HepG2 (cell line): Measurements from ENCODE around the gene PIGX. TPM values are rescaled to one million over a fixed set of nuclear protein-coding genes. Genes with fewer than 3 reads are reported as not detected.

ENCODE experiments used
- ELF1 ChIP-seq: sonication (generic); formaldehyde crosslinking; IDR thresholded peaks from 2 replicates; pipeline ENCODE4 v1.4.0; 2020; ENCODE audit warnings: missing genetic modification reagents
- FOXO1 ChIP-seq: sonication (generic); formaldehyde crosslinking; IDR thresholded peaks from 2 replicates; pipeline ENCODE4 v1.4.0; 2020; ENCODE audit warnings: missing genetic modification reagents
- HOXA5 ChIP-seq: sonication (generic); formaldehyde crosslinking; IDR thresholded peaks from 2 replicates; pipeline ENCODE4 v1.4.0; 2020; ENCODE audit warnings: missing genetic modification reagents
- MAFG ChIP-seq: sonication (generic); formaldehyde crosslinking; IDR thresholded peaks from 2 replicates; pipeline ENCODE4 v1.5.1; 2020; ENCODE audit warnings: mild to moderate bottlenecking, missing genetic modification reagents
- NKX3-1 ChIP-seq: sonication (generic); formaldehyde crosslinking; IDR thresholded peaks from 2 replicates; pipeline ENCODE4 v1.5.0; 2020; ENCODE audit warnings: missing genetic modification reagents
- NR2F1 ChIP-seq, 2 experiments: fragments of 450-650 bp in 1 of 2; formaldehyde crosslinking in 1 of 2; IDR thresholded peaks; 2 replicates each; pipeline versions ENCODE4 v1.5.0 to v1.6.1; 2016 to 2020; ENCODE audit warnings: mild to moderate bottlenecking in 1 of 2, missing compliant biosample characterization in 1 of 2, missing genetic modification reagents in 1 of 2, moderate library complexity in 1 of 2
- PHF20 ChIP-seq: sonication (generic); formaldehyde crosslinking; IDR thresholded peaks from 2 replicates; pipeline ENCODE4 v1.5.0; 2020; ENCODE audit warnings: mild to moderate bottlenecking, missing genetic modification reagents
- RAD21 ChIP-seq: fragments of 450-650 bp; formaldehyde crosslinking; IDR thresholded peaks from 2 replicates; pipeline ENCODE4 v1.5.0; 2020; ENCODE audit warnings: mild to moderate bottlenecking
- SP1 ChIP-seq, 2 experiments: fragments of 450-650 bp in 1 of 2; sonication (generic) in 1 of 2; formaldehyde crosslinking in 1 of 2; IDR thresholded peaks; 2 replicates each; pipeline versions ENCODE4 v1.4.0 to v1.6.1; 2016 to 2020; ENCODE audit warnings: missing genetic modification reagents in 1 of 2
- ZBTB1 ChIP-seq: sonication (generic); formaldehyde crosslinking; IDR thresholded peaks from 2 replicates; pipeline ENCODE4 v1.4.0; 2020; ENCODE audit warnings: missing genetic modification reagents, borderline replicate concordance
- ZNF431 ChIP-seq: sonication (generic); formaldehyde crosslinking; IDR thresholded peaks from 2 replicates; pipeline ENCODE4 v1.9.0; 2022; ENCODE audit warnings: missing genetic modification reagents, low read depth, mild to moderate bottlenecking, borderline replicate concordance
- ZNF451 ChIP-seq: sonication (generic); formaldehyde crosslinking; IDR thresholded peaks from 2 replicates; pipeline ENCODE4 v1.5.0; 2020; ENCODE audit warnings: mild to moderate bottlenecking, missing genetic modification reagents
- ZNF570 ChIP-seq: sonication (generic); formaldehyde crosslinking; IDR thresholded peaks from 2 replicates; pipeline ENCODE4 v1.4.0; 2020; ENCODE audit warnings: mild to moderate bottlenecking, missing genetic modification reagents, borderline replicate concordance
- ZNF7 ChIP-seq: IDR thresholded peaks from 2 replicates; pipeline ENCODE4 v1.6.1; 2016; ENCODE audit warnings: missing biosample characterization, missing genetic modification reagents
- ZNF841 ChIP-seq: sonication (generic); formaldehyde crosslinking; IDR thresholded peaks from 2 replicates; pipeline ENCODE4 v1.8.1; 2023; ENCODE audit warnings: missing genetic modification reagents, borderline replicate concordance
- polyA plus RNA-seq, 8 experiments: library from polyadenylated mRNA; depleted of rRNA in 3 of 8; stranded (reverse) in 7 of 8; unstranded in 1 of 8; fragments of >200 nt; fragmentation: Illumina TruSeq in 4 of 8; extraction: Trizol in 4 of 8; gene quantifications; 2 replicates each; pipeline versions ENCODE4 v1.2.1 to v1.2.3, GENCODE V29; 2011 to 2016; ENCODE audit warnings: low read depth in 4 of 8, missing spikeins in 1 of 8, mixed read lengths in 1 of 8; ENCODE audit not compliant: insufficient read depth in 1 of 8
- total RNA-seq, 5 experiments: library from RNA; depleted of rRNA; stranded (reverse); fragments of >200 nt; fragmentation: Illumina TruSeq; extraction: Trizol; gene quantifications; 2 replicates each; pipeline ENCODE4 v1.2.3, GENCODE V29; 2016; ENCODE audit warnings: low read depth in 1 of 5
- TF ChIP-seq, protein P1 (sequence below): sonication (generic); formaldehyde crosslinking; IDR thresholded peaks from 2 replicates; pipeline ENCODE4 v1.4.0; 2020; ENCODE audit warnings: missing genetic modification reagents
- TF ChIP-seq, protein P2 (sequence below): sonication (generic); formaldehyde crosslinking; IDR thresholded peaks from 2 replicates; pipeline ENCODE4 v1.9.0; 2021; ENCODE audit warnings: missing genetic modification reagents, borderline replicate concordance
- TF ChIP-seq, protein P3 (sequence below): sonication (generic); formaldehyde crosslinking; IDR thresholded peaks from 2 replicates; pipeline ENCODE4 v1.4.0; 2020; ENCODE audit warnings: missing genetic modification reagents

The PIGX gene
- total and polyA plus RNA-seq, 2 of the 13 experiments (the other 11 are each of a cell fraction or from before 2014, with no cell fraction given), result 13.2 to 21.3 TPM

DNA sequence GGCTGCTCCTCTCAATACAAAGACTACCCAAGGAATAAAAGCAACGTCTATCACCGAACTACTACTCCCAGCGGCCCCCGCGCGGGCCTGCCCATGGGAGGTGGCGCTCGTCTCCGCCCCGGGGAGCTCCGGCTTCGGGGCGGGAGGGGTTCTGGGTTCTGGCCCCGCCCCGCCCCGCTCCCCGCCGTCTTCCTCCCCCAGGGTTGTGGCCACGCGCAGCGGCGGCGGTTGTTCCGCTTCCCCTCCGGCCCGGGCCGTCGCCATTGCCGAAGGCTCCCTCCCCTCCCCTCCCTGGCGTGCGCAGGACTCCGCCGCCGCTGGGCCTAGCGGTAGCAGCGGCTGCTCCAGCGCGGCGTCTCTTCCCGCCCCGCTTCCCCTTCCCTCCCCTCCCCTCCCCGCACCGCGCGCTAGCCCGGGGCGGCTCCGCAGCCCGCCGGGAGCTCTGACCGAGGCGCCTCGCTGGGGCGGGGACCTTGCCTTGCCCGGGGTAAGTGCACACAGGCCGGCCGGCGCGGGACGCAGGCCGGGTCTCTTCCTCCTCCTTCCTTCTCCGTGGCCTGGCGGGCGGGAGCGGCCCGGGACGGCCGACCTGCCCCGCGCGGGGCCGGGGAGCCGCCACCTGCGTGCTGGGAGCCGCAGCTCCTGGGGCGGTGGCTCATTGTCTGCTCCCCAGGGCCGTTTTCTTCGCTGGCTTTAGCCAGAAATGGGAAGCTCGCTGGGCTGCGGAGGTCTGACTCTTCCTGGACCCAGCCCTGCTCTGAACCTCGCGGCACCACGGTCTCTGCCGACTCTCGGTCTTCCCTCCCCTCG, 27.7 kb downstream of the PIGX start, which contains the start of gene PAK2 (continued):
- TF ChIP-seq, protein P1, sequence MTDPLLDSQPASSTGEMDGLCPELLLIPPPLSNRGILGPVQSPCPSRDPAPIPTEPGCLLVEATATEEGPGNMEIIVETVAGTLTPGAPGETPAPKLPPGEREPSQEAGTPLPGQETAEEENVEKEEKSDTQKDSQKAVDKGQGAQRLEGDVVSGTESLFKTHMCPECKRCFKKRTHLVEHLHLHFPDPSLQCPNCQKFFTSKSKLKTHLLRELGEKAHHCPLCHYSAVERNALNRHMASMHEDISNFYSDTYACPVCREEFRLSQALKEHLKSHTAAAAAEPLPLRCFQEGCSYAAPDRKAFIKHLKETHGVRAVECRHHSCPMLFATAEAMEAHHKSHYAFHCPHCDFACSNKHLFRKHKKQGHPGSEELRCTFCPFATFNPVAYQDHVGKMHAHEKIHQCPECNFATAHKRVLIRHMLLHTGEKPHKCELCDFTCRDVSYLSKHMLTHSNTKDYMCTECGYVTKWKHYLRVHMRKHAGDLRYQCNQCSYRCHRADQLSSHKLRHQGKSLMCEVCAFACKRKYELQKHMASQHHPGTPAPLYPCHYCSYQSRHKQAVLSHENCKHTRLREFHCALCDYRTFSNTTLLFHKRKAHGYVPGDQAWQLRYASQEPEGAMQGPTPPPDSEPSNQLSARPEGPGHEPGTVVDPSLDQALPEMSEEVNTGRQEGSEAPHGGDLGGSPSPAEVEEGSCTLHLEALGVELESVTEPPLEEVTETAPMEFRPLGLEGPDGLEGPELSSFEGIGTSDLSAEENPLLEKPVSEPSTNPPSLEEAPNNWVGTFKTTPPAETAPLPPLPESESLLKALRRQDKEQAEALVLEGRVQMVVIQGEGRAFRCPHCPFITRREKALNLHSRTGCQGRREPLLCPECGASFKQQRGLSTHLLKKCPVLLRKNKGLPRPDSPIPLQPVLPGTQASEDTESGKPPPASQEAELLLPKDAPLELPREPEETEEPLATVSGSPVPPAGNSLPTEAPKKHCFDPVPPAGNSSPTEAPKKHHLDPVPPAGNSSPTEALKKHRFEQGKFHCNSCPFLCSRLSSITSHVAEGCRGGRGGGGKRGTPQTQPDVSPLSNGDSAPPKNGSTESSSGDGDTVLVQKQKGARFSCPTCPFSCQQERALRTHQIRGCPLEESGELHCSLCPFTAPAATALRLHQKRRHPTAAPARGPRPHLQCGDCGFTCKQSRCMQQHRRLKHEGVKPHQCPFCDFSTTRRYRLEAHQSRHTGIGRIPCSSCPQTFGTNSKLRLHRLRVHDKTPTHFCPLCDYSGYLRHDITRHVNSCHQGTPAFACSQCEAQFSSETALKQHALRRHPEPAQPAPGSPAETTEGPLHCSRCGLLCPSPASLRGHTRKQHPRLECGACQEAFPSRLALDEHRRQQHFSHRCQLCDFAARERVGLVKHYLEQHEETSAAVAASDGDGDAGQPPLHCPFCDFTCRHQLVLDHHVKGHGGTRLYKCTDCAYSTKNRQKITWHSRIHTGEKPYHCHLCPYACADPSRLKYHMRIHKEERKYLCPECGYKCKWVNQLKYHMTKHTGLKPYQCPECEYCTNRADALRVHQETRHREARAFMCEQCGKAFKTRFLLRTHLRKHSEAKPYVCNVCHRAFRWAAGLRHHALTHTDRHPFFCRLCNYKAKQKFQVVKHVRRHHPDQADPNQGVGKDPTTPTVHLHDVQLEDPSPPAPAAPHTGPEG, result no peak
- TF ChIP-seq ZNF570 (CRISPR knock-in tag) (no peak), ZNF7 (no peak), ZNF431 (no peak), FOXO1 (CRISPR knock-in tag) (peak; percentile 42; the same call in 1 of the 2 replicates), HOXA5 (CRISPR knock-in tag) (peak; percentile 84), ELF1 (CRISPR knock-in tag) (no peak; the same call in 1 of the 2 replicates), SP1 (IDR thresholded peaks at IDR 0.05) (no peak), SP1 (CRISPR knock-in tag; IDR thresholded peaks at IDR 0.05) (peak; percentile 83), NKX3-1 (no peak), ZBTB1 (CRISPR knock-in tag) (no peak), PHF20 (no peak), MAFG (CRISPR knock-in tag) (no peak), RAD21 (CRISPR knock-in tag) (no peak), ZNF841 (CRISPR knock-in tag) (no peak), NR2F1 (CRISPR knock-in tag; IDR thresholded peaks at IDR 0.05) (no peak), ZNF451 (CRISPR knock-in tag) (peak; percentile 47; the same call in 1 of the 2 replicates)
- TF ChIP-seq, protein P2, sequence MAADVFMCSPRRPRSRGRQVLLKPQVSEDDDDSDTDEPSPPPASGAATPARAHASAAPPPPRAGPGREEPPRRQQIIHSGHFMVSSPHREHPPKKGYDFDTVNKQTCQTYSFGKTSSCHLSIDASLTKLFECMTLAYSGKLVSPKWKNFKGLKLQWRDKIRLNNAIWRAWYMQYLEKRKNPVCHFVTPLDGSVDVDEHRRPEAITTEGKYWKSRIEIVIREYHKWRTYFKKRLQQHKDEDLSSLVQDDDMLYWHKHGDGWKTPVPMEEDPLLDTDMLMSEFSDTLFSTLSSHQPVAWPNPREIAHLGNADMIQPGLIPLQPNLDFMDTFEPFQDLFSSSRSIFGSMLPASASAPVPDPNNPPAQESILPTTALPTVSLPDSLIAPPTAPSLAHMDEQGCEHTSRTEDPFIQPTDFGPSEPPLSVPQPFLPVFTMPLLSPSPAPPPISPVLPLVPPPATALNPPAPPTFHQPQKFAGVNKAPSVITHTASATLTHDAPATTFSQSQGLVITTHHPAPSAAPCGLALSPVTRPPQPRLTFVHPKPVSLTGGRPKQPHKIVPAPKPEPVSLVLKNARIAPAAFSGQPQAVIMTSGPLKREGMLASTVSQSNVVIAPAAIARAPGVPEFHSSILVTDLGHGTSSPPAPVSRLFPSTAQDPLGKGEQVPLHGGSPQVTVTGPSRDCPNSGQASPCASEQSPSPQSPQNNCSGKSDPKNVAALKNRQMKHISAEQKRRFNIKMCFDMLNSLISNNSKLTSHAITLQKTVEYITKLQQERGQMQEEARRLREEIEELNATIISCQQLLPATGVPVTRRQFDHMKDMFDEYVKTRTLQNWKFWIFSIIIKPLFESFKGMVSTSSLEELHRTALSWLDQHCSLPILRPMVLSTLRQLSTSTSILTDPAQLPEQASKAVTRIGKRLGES (CRISPR knock-in tag), result 0 out of 2 replicates have a peak, but pooled peaks have one; percentile 29
- TF ChIP-seq, protein P3, sequence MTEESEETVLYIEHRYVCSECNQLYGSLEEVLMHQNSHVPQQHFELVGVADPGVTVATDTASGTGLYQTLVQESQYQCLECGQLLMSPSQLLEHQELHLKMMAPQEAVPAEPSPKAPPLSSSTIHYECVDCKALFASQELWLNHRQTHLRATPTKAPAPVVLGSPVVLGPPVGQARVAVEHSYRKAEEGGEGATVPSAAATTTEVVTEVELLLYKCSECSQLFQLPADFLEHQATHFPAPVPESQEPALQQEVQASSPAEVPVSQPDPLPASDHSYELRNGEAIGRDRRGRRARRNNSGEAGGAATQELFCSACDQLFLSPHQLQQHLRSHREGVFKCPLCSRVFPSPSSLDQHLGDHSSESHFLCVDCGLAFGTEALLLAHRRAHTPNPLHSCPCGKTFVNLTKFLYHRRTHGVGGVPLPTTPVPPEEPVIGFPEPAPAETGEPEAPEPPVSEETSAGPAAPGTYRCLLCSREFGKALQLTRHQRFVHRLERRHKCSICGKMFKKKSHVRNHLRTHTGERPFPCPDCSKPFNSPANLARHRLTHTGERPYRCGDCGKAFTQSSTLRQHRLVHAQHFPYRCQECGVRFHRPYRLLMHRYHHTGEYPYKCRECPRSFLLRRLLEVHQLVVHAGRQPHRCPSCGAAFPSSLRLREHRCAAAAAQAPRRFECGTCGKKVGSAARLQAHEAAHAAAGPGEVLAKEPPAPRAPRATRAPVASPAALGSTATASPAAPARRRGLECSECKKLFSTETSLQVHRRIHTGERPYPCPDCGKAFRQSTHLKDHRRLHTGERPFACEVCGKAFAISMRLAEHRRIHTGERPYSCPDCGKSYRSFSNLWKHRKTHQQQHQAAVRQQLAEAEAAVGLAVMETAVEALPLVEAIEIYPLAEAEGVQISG (CRISPR knock-in tag), result peak; percentile 82
